Left hindlimb (tissue), 1 donor: Measurements from ENCODE around the gene IGSF21.

Source experiments
- DNase-seq: peaks from one replicate; pipeline ENCODE4 v3.0.0-alpha.2; 2018

IGSF21 gene

GRCh38 chr1:18233176-18233864, 125.7 kb downstream of the IGSF21 start:
- no peak for DNase-seq

- no peak for DNase-seq
Measured at GRCh38 chr1:18234790-18235242, 127.2 kb downstream of the IGSF21 start.

- no peak for DNase-seq
Measured at GRCh38 chr1:18237371-18237770, 129.8 kb downstream of the IGSF21 start.

DNA sequence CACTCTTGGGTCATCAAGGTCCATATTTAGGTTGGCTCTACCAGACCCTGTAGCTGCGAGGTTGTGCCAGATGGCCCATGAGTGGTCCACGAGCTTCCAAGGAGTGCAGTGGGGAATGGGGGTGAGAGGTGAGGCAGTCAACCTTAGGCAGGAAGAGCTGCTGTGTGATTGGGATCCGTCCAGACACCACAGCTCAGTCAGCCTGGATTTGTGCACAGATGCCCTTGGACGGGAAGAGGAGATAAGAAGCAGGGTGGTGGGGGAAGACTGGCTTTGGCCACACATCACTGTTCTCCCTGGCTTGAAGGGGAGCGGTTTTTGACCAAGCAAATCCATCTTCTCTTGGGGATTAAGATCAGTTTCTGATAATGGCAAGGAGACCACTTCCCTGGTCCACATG, 130.6 kb downstream of the IGSF21 start:
- DNase-seq = no peak

- no peak for DNase-seq
Measured at GRCh38 chr1:18239671-18240070, 132.1 kb downstream of the IGSF21 start.

DNA sequence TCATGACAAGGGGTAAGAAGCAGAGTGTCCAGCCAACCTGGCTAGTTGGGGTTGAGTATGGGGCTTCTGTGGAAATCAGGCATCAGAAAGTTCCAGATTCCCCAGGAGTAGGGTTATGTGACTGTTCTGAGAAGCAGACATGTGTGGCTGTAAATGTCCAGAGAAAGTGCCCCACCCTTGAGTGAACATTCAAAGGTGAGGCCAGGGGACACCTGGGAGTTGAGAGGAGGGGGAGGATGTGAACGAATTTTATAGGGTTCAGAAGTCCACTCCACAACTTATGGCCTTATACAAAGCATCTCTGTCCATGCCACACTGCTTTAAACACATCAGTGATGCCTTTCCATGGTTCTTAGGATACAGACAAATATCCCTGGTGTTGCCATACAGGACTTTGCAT, 133.3 kb downstream of the IGSF21 start:
- DNase-seq = no peak

- DNase-seq = no peak
Measured at GRCh38 chr1:18241891-18242290, 134.3 kb downstream of the IGSF21 start.

GRCh38 chr1:18243503-18244175, 136.0 kb downstream of the IGSF21 start:
- DNase-seq = no peak

GRCh38 chr1:18244762-18245161, 137.2 kb downstream of the IGSF21 start:
- no peak for DNase-seq

- DNase-seq = no peak
Measured at GRCh38 chr1:18245647-18246046, 138.0 kb downstream of the IGSF21 start.

GRCh38 chr1:18246543-18246942, 138.9 kb downstream of the IGSF21 start:
- DNase-seq = no peak

GRCh38 chr1:18247151-18247550, 139.6 kb downstream of the IGSF21 start:
- DNase-seq = no peak

DNA sequence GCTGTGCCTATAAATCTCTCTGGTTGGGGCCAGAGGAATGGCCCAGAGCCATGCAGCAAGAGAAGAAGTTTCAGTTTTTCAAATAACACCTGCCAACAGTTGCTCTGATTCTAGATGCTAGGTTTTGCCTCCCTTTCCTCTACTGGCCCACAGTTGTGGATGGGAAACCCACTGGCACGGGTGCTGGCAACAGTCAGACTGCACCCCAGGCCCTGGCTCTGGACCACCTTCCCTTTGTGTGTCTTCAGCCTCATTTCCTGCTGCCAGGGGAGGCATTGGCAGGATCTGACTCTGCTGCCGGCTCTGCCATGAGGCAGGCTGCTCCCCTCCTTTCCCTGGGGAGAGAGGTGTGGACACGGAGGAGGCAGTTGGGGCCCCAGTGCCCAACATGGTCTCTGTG, 142.0 kb downstream of the IGSF21 start:
- DNase-seq = no peak

DNA sequence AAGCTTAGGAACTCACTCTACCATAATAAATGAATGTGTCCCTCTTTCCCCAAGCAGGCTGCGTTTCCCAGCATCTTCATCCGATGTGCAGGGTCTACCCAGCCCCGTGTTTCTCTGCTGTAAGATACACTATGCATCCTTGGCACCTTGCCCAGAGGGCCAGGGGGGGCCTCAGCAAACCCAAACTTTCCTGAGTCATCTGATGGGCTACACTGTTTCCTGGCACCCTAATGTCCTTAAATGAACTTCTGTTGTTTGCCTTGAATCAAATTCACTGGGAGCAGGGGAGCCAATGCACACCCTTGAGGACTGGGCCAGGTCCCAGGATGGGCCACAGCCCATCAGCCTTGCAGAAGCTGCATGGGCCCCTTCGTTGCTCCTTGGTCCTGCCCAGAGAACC, 145.5 kb downstream of the IGSF21 start:
- DNase-seq = no peak

- DNase-seq = peak; percentile 56
Measured at GRCh38 chr1:18256282-18257235, 149.0 kb downstream of the IGSF21 start.

- no peak for DNase-seq
Measured at GRCh38 chr1:18257778-18258177, 150.2 kb downstream of the IGSF21 start.

DNA sequence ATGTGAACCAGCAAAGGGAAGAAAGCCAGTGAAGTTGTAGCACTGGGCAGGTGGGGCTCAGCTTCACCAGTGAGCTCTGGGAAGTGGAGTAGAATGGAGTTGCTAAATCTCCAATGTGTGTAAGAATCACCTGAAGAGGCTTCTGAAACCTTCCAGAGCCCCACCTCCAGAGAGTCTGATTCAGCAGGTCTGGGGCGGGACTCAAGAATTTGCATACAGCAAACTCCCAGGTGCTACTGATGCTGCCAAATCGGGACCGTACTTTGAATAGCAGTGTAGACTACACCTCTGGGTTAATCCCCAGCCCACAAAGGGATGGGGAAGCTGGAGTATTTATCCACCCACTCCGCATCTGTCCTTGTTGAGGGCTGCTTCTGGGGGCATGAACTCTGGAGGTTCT, 154.3 kb downstream of the IGSF21 start:
- no peak for DNase-seq

DNA sequence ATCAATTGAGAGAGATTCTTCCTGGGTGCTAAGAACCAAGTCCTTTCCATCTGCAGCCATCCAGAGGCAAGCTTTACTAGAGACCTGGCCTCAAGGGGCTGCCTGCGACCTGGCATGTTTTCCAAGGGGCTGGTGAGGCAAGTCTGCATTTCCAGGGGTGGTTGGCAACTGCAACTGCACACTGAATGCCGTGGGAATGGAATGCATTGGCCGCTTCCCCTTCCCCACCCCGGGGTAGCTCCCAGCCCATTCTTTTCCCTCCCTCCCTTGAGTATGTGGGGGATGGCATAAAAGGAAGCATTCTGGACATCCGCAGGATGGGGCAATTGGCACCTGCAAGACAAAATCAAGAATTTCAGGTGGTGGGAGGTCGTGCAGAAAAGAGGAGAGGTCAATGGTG, 155.1 kb downstream of the IGSF21 start:
- no peak for DNase-seq

DNA sequence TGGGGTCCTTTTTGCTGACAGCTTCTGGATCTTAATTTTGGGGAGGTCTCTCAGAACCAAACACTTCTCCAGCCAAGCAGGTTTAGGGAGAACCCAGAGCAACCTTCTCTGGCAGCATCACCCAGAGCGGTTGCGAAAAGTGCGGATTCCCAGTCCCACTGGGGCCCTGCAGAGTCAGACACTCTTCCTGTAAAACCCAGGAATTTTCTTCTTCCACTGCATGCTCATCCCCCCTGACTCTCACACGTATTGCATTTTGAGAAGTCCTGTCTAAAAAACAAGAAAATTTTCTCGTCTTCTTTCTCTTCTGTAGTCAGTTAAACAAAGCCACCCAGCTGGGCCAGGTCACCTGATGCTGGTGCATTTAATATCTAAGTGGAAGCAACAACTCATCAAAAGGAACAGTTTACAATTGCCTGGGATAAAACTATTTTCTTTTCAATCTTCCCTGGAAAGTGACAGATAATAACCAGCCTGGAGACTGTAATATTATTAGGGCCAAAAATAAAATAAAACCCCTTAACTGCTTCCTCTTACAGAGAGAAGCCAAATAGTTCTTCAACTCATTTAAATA, 156.0 kb downstream of the IGSF21 start:
- no peak for DNase-seq

GRCh38 chr1:18264450-18265039, 156.9 kb downstream of the IGSF21 start:
- no peak for DNase-seq

DNA sequence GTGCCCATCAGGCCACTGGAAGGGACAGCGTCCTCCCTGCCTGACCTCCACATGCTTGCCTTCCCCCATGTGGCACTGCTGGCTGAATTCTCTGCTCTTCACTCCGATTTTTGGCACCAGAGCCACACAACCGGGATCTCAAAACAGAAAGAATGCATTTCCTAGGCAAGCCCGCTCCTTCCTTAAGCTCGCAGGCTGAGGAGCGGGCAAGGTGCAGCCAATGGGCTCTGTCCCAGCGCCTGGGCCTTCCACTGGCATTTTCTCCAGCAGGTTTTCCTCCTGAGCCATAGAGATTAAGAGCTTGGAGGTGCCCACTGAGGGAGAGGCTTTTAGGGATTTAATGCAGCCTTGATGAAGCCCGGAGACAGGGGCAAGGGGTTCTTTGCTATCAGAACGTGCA, 158.0 kb downstream of the IGSF21 start:
- no peak for DNase-seq

DNA sequence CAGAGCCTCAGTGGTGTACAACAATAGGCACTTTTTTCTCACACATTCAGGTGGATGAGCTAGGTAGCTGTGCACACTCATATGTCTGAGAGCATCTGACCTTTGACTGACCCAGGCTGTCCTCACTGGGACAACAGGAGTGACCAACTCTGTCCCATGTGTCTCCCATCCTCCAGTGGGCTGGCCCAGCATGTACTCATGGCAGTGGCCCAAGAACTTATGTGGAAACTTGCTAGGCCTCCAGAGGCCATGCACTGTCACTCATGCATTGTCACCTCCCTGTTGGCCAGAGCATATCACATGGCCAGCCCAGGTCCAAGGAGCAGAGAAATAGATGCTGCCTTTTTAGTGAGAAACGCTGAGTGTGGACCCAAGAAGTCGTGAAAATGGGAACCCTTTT, 158.8 kb downstream of the IGSF21 start:
- no peak for DNase-seq

GRCh38 chr1:18271336-18271735, 163.7 kb downstream of the IGSF21 start:
- DNase-seq = no peak
